B cell (primary cell): ENCODE data around the gene DLX1. TPM values are rescaled to one million over a fixed set of nuclear protein-coding genes. Genes with fewer than 3 reads are reported as not detected.

Experiments used
- ATAC-seq: fragments of 200-7000 bp; cut with Tn5 transposase; one replicate; pipeline ENCODE4 v1.10.0; 2021; ENCODE audit warnings: low read depth, mild to moderate bottlenecking, moderate number of reproducible peaks, moderate library complexity
- CTCF ChIA-PET: fragments of 350-600 bp; sonication (Branson Sonifier 250); formaldehyde crosslinking; loops from one replicate; lab custom pipeline; 2021; ENCODE audit warnings: antibody characterized with exemption, inconsistent platforms; lab: Charles Lee
- POLR2A ChIA-PET: fragments of 350-600 bp; sonication (Branson Sonifier 250); formaldehyde crosslinking; loops from one replicate; lab custom pipeline; 2021; ENCODE audit warnings: antibody characterized with exemption; lab: Charles Lee
- DNase-seq: peaks from one replicate; pipeline ENCODE4 v3.0.0; 2013
- H2AFZ ChIP-seq: 2 replicates; pipeline ENCODE4 v1.6.1; 2012; ENCODE audit warnings: mild to moderate bottlenecking, low read depth, low read length; ENCODE audit not compliant: insufficient read depth, poor library complexity, severe bottlenecking
- H3K27ac ChIP-seq, 2 donors: 1 replicate in 1 of 2; 2 replicates in 1 of 2; pipeline ENCODE4 v1.5.1; 2012 to 2013; ENCODE audit warnings: low read length in 2 of 2, mild to moderate bottlenecking in 2 of 2, moderate library complexity in 1 of 2
- H3K27me3 ChIP-seq, 4 experiments: fragments of 200-600 bp in 1 of 4; sonication (generic) in 1 of 4; replicated peaks in 1 of 4; 1 replicate in 2 of 4; 2 replicates in 2 of 4; pipeline versions ENCODE4 v1.6.1 to v1.7.0; 2013 to 2016; ENCODE audit warnings: low read length in 3 of 4, mild to moderate bottlenecking in 2 of 4, mixed read lengths in 1 of 4, moderate library complexity in 1 of 4; ENCODE audit not compliant: insufficient read depth in 4 of 4, control insufficient read depth in 3 of 4; ENCODE audit errors: control extremely low read depth in 1 of 4
- H3K36me3 ChIP-seq, 2 experiments: replicated peaks in 1 of 2; 1 replicate in 1 of 2; 2 replicates in 1 of 2; pipeline versions ENCODE4 v1.6.1 to v1.7.1; 2013; ENCODE audit warnings: low read length in 1 of 2; ENCODE audit not compliant: insufficient read depth in 2 of 2, control insufficient read depth in 1 of 2; ENCODE audit errors: control extremely low read depth in 1 of 2, extremely low read depth in 1 of 2
- H3K4me1 ChIP-seq, 2 donors: fragments of 200-600 bp in 1 of 2; sonication (generic) in 1 of 2; 1 replicate in 1 of 2; 2 replicates in 1 of 2; pipeline versions ENCODE4 v1.5.1 to v1.6.1; 2013 to 2017; ENCODE audit warnings: low read length in 2 of 2; ENCODE audit not compliant: control insufficient read depth in 2 of 2, insufficient read depth in 2 of 2
- H3K4me2 ChIP-seq: replicated peaks from 2 replicates; pipeline ENCODE3; 2012; ENCODE audit warnings: mild to moderate bottlenecking, low read depth, low read length; ENCODE audit not compliant: poor library complexity, severe bottlenecking
- H3K4me3 ChIP-seq, 5 experiments: fragments of 200-600 bp in 1 of 5; sonication (generic) in 1 of 5; 1 replicate in 3 of 5; 2 replicates in 2 of 5; pipeline versions ENCODE4 v1.5.1 to v1.7.0; 2011 to 2016; ENCODE audit warnings: low read length in 4 of 5, mild to moderate bottlenecking in 4 of 5, low read depth in 2 of 5, control low read depth in 1 of 5, moderate library complexity in 1 of 5; ENCODE audit not compliant: insufficient read depth in 1 of 5; ENCODE audit errors: control extremely low read depth in 1 of 5, extremely low read depth in 1 of 5
- H3K79me2 ChIP-seq: fragments of 200-600 bp; sonication (generic); one replicate; pipeline ENCODE4 v1.6.0; 2016; ENCODE audit warnings: low read length; ENCODE audit not compliant: control insufficient read depth, insufficient read depth
- H3K9ac ChIP-seq: fragments of 200-600 bp; sonication (generic); 2 replicates; pipeline ENCODE4 v1.6.1; 2017; ENCODE audit warnings: mild to moderate bottlenecking, low read length, moderate library complexity
- H3K9me3 ChIP-seq, 3 donors: one replicate each; pipeline versions ENCODE4 v1.6.1 to v1.7.1; 2013; ENCODE audit warnings: low read length in 2 of 3; ENCODE audit not compliant: control insufficient read depth in 2 of 3, insufficient read depth in 1 of 3; ENCODE audit errors: control extremely low read depth in 1 of 3
- H4K20me1 ChIP-seq: 2 replicates; pipeline ENCODE4 v1.6.0; 2012; ENCODE audit warnings: mild to moderate bottlenecking, low read length; ENCODE audit not compliant: insufficient read depth, control insufficient read depth, poor library complexity, severe bottlenecking
- H3K27ac Mint-ChIP-seq: one replicate; pipeline ENCODE4 v1.8.0; 2021; ENCODE audit warnings: mixed read lengths
- H3K27me3 Mint-ChIP-seq: one replicate; pipeline ENCODE4 v1.8.0; 2021; ENCODE audit warnings: mixed read lengths
- H3K4me1 Mint-ChIP-seq: one replicate; pipeline ENCODE4 v1.8.0; 2021; ENCODE audit warnings: mixed read lengths
- H3K4me3 Mint-ChIP-seq: one replicate; pipeline ENCODE4 v1.8.0; 2021; ENCODE audit warnings: mixed read lengths
- H3K9me3 Mint-ChIP-seq: one replicate; pipeline ENCODE4 v1.8.0; 2022; ENCODE audit warnings: mixed read lengths; ENCODE audit not compliant: insufficient read depth
- EZH2 ChIP-seq: IDR thresholded peaks from 2 replicates; pipeline ENCODE4 v1.6.1; 2012; ENCODE audit warnings: borderline replicate concordance, low read depth, mild to moderate bottlenecking, moderate library complexity, low read length; ENCODE audit not compliant: insufficient read depth, poor library complexity, severe bottlenecking
- WGBS: methylation state at CpG from one replicate; pipeline ENCODE4 v1.1.5; 2013; ENCODE audit warnings: missing lambda C conversion rate; ENCODE audit not compliant: insufficient coverage; 5-methylcytosine and 5-hydroxymethylcytosine counted together
- intact Hi-C: fragments of 100-400 bp; cut with micrococcal nuclease; formaldehyde crosslinking; loops from one replicate; pipeline ENCODE4 v1.10.0; 2022
- polyA plus RNA-seq: library from polyadenylated mRNA; depleted of rRNA; stranded (reverse); fragments of >200 nt; gene quantifications from 2 replicates; pipeline ENCODE4 v1.2.3, GENCODE V29; 2012
- total RNA-seq, 2 donors: library from RNA; stranded (reverse); fragments of 120-200 nt in 1 of 2; gene quantifications; 1 replicate in 1 of 2; 2 replicates in 1 of 2; pipeline versions ENCODE4 v1.2.3 to v1.2.4, GENCODE V29; 2013 to 2022
- TF ChIP-seq, protein P1 (sequence below): fragments of 200-600 bp; IDR thresholded peaks from one replicate; pipeline ENCODE4 v1.8.0; 2022; ENCODE audit warnings: antibody characterized with exemption, mild to moderate bottlenecking

Gene DLX1
- total and polyA plus RNA-seq, 2 donors (not counting 1 experiment from before 2014, with no cell fraction given): not detected

DNA sequence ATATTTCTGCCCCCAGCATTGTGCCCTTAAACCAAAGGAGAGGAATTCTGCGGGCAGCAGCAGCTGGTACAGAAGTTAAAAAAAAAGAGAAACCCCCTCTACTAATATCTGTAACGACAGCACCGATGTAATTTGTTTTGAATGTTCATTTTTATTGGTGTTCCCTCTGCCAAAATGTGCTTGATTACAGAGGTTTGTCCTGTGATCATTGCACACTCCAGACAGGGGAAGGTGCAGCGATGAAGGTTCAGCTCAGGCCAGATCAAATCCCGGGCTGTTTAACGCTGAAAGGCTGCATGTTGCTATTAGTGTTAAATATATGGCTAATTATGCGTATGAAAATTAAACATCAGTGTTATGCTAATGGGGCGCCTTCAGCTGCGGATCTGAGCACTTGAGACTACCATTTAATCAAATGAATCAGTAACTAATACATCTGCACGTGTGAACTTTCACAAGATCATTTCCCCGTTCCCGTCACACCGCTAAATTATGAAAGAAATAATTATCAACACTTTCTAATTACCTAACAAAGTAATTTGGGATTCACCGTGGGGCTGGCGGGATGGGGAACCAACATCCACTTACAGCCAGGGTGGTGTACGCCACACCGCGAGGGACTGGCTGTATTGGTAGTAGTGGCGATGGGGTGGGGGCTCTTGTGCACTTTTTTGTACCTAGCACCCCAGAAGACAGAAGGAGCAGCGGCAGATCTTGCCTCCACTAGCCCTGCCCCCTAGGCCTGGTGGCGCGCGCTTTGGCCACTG, 1.5 kb upstream of the DLX1 start:
- peak overlapping the region; percentile 50 for H3K9ac ChIP-seq

More for the DNA sequence above, 1.5 kb upstream of the DLX1 start:
- peaks cover 61 to 86% of the 10 kb centered on the region in 2 donors for H3K4me1 ChIP-seq
- no peaks in the 10 kb centered on the region for H3K9me3 Mint-ChIP-seq
- H3K27me3 Mint-ChIP-seq: peaks cover 75% of the 10 kb centered on the region
- peaks cover 0 to 96% (median 94%) of the 10 kb centered on the region in 4 experiments for H3K27me3 ChIP-seq
- H3K4me1 Mint-ChIP-seq: peaks cover 48% of the 10 kb centered on the region
- H3K27ac Mint-ChIP-seq: peak overlapping the region; percentile 50
- H4K20me1 ChIP-seq: peaks cover 6% of the 10 kb centered on the region
- peak overlapping the region; percentile 79 for H3K4me2 ChIP-seq
- ChIA-PET CTCF (interaction anchor here (10.1 kb wide), 1 partner anchor 20 kb away, joined by 58 read pairs; the partner anchor contains the start of gene DLX2), POLR2A (interaction anchor here (1.1 kb wide), 1 partner anchor 8 kb away, joined by 3 read pairs; no protein-coding TSS in a partner anchor)
- H3K27ac ChIP-seq: no peak overlapping the region
- peak; percentile 43 for DNase-seq
- TF ChIP-seq, protein P1, sequence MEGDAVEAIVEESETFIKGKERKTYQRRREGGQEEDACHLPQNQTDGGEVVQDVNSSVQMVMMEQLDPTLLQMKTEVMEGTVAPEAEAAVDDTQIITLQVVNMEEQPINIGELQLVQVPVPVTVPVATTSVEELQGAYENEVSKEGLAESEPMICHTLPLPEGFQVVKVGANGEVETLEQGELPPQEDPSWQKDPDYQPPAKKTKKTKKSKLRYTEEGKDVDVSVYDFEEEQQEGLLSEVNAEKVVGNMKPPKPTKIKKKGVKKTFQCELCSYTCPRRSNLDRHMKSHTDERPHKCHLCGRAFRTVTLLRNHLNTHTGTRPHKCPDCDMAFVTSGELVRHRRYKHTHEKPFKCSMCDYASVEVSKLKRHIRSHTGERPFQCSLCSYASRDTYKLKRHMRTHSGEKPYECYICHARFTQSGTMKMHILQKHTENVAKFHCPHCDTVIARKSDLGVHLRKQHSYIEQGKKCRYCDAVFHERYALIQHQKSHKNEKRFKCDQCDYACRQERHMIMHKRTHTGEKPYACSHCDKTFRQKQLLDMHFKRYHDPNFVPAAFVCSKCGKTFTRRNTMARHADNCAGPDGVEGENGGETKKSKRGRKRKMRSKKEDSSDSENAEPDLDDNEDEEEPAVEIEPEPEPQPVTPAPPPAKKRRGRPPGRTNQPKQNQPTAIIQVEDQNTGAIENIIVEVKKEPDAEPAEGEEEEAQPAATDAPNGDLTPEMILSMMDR: no peak
- TF ChIP-seq EZH2: peak; percentile 29
- no peak for ATAC-seq
- no peak overlapping the region for H2AFZ ChIP-seq
- intact Hi-C loops: loop anchor here (1.0 kb wide), 1 partner anchor 15 kb away; no protein-coding TSS in a partner anchor
- 14% methylated on average over 7 of the region's 23 CpGs for WGBS
- H3K9me3 ChIP-seq: peaks cover 0 to 93% (median 49%) of the 10 kb centered on the region in 3 donors
- peak overlapping the region; percentile 79 for H3K4me3 Mint-ChIP-seq
- H3K36me3 ChIP-seq: no peaks in the 10 kb centered on the region
- no peaks in the 10 kb centered on the region for H3K79me2 ChIP-seq
- H3K4me3 ChIP-seq: peak overlapping the region in 1 of 5 experiments; percentile 59
